Esophagus (tissue), 2 donors: ENCODE data around the gene DUSP22. TPM values are rescaled to one million over a fixed set of nuclear protein-coding genes. Genes with fewer than 3 reads are reported as not detected.

Experiments
- H3K27ac ChIP-seq, 2 donors: one replicate each; pipeline ENCODE4 v1.5.1; 2013; ENCODE audit warnings: low read depth in 2 of 2, mild to moderate bottlenecking in 2 of 2, inconsistent platforms in 1 of 2, low read length in 1 of 2, moderate library complexity in 1 of 2
- H3K27me3 ChIP-seq, 2 donors: one replicate each; pipeline ENCODE4 v1.6.1; 2013; ENCODE audit warnings: low read length in 2 of 2, control low read depth in 1 of 2, mild to moderate bottlenecking in 1 of 2; ENCODE audit not compliant: insufficient read depth in 2 of 2, control insufficient read depth in 1 of 2
- H3K36me3 ChIP-seq, 2 donors: one replicate each; pipeline ENCODE4 v1.6.1; 2013; ENCODE audit warnings: low read length in 1 of 2; ENCODE audit not compliant: control insufficient read depth in 2 of 2, insufficient read depth in 2 of 2
- H3K4me1 ChIP-seq, 2 donors: one replicate each; pipeline ENCODE4 v1.6.1; 2013; ENCODE audit warnings: low read length in 1 of 2; ENCODE audit not compliant: control insufficient read depth in 2 of 2, insufficient read depth in 2 of 2
- H3K4me3 ChIP-seq, 2 donors: one replicate each; pipeline ENCODE4 v1.5.1; 2013; ENCODE audit warnings: low read length in 2 of 2, mild to moderate bottlenecking in 2 of 2, low read depth in 1 of 2, moderate library complexity in 1 of 2
- H3K9me3 ChIP-seq, 2 donors: one replicate each; pipeline ENCODE4 v1.6.1; 2013; ENCODE audit warnings: mild to moderate bottlenecking in 2 of 2, low read depth in 1 of 2, low read length in 1 of 2, moderate library complexity in 1 of 2; ENCODE audit not compliant: control insufficient read depth in 2 of 2, insufficient read depth in 1 of 2
- WGBS, 2 donors: extraction: QIAGEN DNeasy Blood & Tissue Kit; methylation state at CpG; one replicate each; pipeline ENCODE4 v1.1.7; 2013; 5-methylcytosine and 5-hydroxymethylcytosine counted together
- polyA plus RNA-seq, 2 donors: library from polyadenylated mRNA; stranded (reverse); fragments of 200-250 nt; gene quantifications; one replicate each; pipeline ENCODE4 v1.2.3, GENCODE V29; 2013
- donor health status: healthy with polysubstance abuse.
- donor health status: Bipolar disorder and iron deficiency.

Gene DUSP22
- polyA plus RNA-seq, 2 donors, result 37.4 to 55.3 TPM

- H3K27ac ChIP-seq, result no peak overlapping the region
- no peaks in the 10 kb centered on the region for H3K27me3 ChIP-seq
- no peak overlapping the region for H3K4me3 ChIP-seq
- no peaks in the 10 kb centered on the region for H3K36me3 ChIP-seq
- H3K9me3 ChIP-seq, result peaks cover 0 to 2% of the 10 kb centered on the region in 2 donors
- 83 to 94% methylated on average over 2 of the region's 2 CpGs for WGBS, 2 donors
- no peaks in the 10 kb centered on the region for H3K4me1 ChIP-seq
Observed at GRCh38 chr6:277746-278145, 14.5 kb upstream of the DUSP22 start.

- Histone ChIP-seq H3K9me3 (peaks cover 0 to 2% of the 10 kb centered on the region in 2 donors), H3K36me3 (no peaks in the 10 kb centered on the region), H3K27me3 (no peaks in the 10 kb centered on the region), H3K4me1 (no peaks in the 10 kb centered on the region), H3K4me3 (no peak overlapping the region), H3K27ac (no peak overlapping the region)
- WGBS, 2 donors, result 86 to 88% methylated on average over 5 of the region's 5 CpGs
Observed at GRCh38 chr6:278494-278893, 13.8 kb upstream of the DUSP22 start.

DNA sequence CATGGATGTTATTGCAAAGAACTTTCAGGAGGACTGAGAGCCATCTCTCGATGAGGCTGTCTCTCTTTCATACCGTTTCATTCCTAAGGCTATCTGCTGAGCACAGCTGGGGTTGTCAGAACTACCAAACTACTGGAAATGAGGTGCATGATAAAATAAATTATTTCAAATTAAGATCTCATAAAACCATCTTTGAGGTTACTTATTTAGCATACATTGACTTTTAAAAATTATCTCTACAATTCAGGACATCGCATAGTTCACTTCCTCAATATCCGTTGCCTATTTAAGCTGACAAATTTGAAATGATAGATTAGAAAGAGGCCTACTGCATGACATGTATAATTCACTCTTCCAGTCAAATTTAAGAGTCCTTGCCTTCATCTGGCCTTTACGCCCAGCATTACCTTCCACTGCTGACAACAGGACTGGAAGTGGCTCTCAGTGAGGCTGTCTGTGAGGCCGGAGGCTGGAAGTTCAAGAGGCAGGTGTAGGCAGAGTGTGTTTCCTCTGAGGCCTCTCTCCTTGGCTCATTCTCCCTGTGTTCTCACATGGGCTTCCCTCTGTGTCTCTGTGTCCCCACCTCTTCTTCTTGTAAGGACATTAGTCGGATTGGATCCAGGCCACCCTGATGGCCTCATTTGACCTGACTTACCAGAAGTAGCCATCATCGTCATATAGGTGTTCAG, 12.8 kb upstream of the DUSP22 start:
- H3K27me3 ChIP-seq, result no peaks in the 10 kb centered on the region
- peaks cover 0 to 2% of the 10 kb centered on the region in 2 donors for H3K9me3 ChIP-seq
- 90% methylated on average over 8 of the region's 8 CpGs for WGBS, 2 donors
- no peak overlapping the region for H3K4me3 ChIP-seq
- no peaks in the 10 kb centered on the region for H3K4me1 ChIP-seq
- H3K27ac ChIP-seq, result no peak overlapping the region
- H3K36me3 ChIP-seq, result no peaks in the 10 kb centered on the region

GRCh38 chr6:280775-281468, 11.4 kb upstream of the DUSP22 start:
- no peak overlapping the region for H3K4me3 ChIP-seq
- H3K27me3 ChIP-seq, result no peaks in the 10 kb centered on the region
- 88 to 93% methylated on average over 10 of the region's 10 CpGs for WGBS, 2 donors
- no peaks in the 10 kb centered on the region for H3K36me3 ChIP-seq
- H3K27ac ChIP-seq, result no peak overlapping the region
- H3K9me3 ChIP-seq, result peaks cover 0 to 2% of the 10 kb centered on the region in 2 donors
- no peaks in the 10 kb centered on the region for H3K4me1 ChIP-seq

- peaks cover 0 to 2% of the 10 kb centered on the region in 2 donors for H3K9me3 ChIP-seq
- no peak overlapping the region for H3K4me3 ChIP-seq
- H3K4me1 ChIP-seq, result no peaks in the 10 kb centered on the region
- H3K36me3 ChIP-seq, result no peaks in the 10 kb centered on the region
- 87 to 93% methylated on average over 7 of the region's 7 CpGs for WGBS, 2 donors
- H3K27me3 ChIP-seq, result no peaks in the 10 kb centered on the region
- no peak overlapping the region for H3K27ac ChIP-seq
Observed at GRCh38 chr6:281469-282103, 10.7 kb upstream of the DUSP22 start.

GRCh38 chr6:282177-282866, 10.0 kb upstream of the DUSP22 start:
- WGBS, 2 donors, result 89 to 91% methylated on average over 19 of the region's 19 CpGs
- H3K4me1 ChIP-seq, result no peaks in the 10 kb centered on the region
- H3K36me3 ChIP-seq, result no peaks in the 10 kb centered on the region
- H3K27ac ChIP-seq, result no peak overlapping the region
- H3K4me3 ChIP-seq, result no peak overlapping the region
- no peaks in the 10 kb centered on the region for H3K27me3 ChIP-seq
- peaks cover 0 to 2% of the 10 kb centered on the region in 2 donors for H3K9me3 ChIP-seq

DNA sequence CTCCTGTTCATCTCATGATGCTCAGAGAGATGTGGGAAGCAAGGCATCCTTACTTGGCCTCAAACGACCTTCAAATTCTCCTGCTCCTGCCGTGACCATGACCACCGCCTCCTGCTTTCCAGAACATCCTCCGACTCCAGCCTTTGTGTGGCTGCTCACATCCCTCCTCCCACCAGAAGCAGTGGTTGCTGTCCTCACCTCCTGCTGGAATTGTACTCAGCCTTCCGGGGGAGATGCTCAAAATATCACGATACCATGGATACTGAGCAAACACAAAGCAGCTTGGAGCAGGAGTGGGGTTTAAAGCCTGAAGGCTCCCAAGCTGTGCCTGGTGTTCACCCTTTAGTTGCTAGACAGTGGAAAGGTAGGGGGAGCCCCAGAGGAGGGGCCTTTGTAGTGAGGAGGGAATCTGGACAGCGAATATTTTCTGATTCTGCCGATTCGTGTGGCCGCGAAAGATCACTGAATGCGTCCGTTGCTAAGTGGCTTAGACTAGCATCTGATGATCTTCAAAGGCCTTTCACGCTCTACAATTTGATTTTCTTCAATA, 9.3 kb upstream of the DUSP22 start:
- WGBS, 2 donors, result 91 to 92% methylated on average over 14 of the region's 14 CpGs
- Histone ChIP-seq H3K9me3 (peaks cover 0 to 2% of the 10 kb centered on the region in 2 donors), H3K36me3 (no peaks in the 10 kb centered on the region), H3K4me3 (no peak overlapping the region), H3K4me1 (no peaks in the 10 kb centered on the region), H3K27ac (no peak overlapping the region), H3K27me3 (no peaks in the 10 kb centered on the region)

DNA sequence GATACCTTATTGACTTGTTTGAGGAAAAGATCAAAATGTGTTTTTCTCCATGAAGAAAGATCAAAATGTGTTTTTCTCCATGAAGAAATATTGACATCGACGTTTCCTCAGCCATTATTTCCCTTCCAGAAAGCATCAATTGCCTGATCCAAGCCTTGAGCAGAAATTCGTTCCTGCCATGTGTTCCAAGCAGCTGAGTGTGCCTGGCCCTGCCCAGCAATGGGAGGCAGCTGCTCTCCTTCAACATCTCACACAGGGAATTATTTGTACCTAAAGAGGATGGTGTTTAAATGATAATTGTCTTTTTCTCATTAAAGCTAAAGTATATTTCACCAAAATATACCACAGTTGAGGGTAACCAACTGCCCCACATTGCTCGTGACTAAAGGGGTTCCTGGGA, 7.8 kb upstream of the DUSP22 start:
- H3K27ac ChIP-seq, result no peak overlapping the region
- H3K27me3 ChIP-seq, result no peaks in the 10 kb centered on the region
- no peaks in the 10 kb centered on the region for H3K36me3 ChIP-seq
- H3K4me1 ChIP-seq, result no peaks in the 10 kb centered on the region
- 75 to 76% methylated on average over 4 of the region's 4 CpGs for WGBS, 2 donors
- no peak overlapping the region for H3K4me3 ChIP-seq
- H3K9me3 ChIP-seq, result peaks cover 0 to 2% of the 10 kb centered on the region in 2 donors

DNA sequence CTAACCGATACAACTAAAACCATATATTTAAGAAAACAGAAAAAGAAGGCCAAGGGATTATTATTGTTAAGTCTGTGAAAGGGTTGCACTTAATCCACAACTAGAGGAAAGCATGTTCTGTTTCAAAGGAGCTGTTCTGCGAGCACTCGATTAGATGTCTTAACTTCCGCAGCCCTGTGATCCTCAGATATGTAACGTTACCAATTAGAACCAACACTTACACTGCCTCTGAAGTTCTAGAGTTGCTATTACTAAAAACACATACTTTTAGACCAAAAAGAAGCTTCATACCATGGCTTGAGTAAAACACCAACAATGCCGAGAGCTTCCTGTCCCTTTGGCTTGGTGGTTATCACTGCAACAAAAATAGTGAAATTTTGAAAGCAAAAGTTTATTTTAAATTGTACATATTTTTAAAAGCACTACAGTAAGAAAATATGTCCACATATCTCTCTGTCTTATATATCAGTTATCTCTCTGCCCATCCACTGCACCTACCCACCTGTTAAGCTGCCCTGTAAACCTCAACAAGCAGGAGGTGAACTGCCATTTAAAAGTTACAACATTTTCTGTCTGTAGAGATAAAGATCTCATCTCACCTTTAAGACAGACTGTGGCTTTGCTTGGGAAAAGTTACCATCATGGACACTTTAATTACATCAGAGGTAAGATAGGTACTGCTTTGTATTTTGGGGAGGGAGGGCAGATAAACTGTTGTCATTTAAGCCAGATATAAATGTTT, 7.1 kb upstream of the DUSP22 start:
- no peak overlapping the region for H3K4me3 ChIP-seq
- WGBS, 2 donors, result 87 to 88% methylated on average over 6 of the region's 6 CpGs
- no peaks in the 10 kb centered on the region for H3K4me1 ChIP-seq
- H3K27me3 ChIP-seq, result no peaks in the 10 kb centered on the region
- peaks cover 0 to 2% of the 10 kb centered on the region in 2 donors for H3K9me3 ChIP-seq
- H3K36me3 ChIP-seq, result no peaks in the 10 kb centered on the region
- H3K27ac ChIP-seq, result no peak overlapping the region
